Left hindlimb (tissue), 1 donor: ENCODE results near the gene KCNIP3.
A peak's percentile ranks its signal among the peaks of the same experiment; 100 is the strongest.
"Not testable (repeated sequence)": the region's sequence is repeated elsewhere in the genome, so short reads cannot be mapped to it uniquely, and the experiment has no call there.

Experiments used
- DNase-seq: peaks from one replicate; pipeline ENCODE4 v3.0.0-alpha.2; 2018

KCNIP3 gene

GRCh38 chr2:95389245-95390119 lies 92.3 kb downstream of the KCNIP3 start:
- DNase-seq = peak; percentile 65

- DNase-seq = no peak
These were observed 93.2 kb downstream of the KCNIP3 start for GRCh38 chr2:95390272-95390880.

DNA sequence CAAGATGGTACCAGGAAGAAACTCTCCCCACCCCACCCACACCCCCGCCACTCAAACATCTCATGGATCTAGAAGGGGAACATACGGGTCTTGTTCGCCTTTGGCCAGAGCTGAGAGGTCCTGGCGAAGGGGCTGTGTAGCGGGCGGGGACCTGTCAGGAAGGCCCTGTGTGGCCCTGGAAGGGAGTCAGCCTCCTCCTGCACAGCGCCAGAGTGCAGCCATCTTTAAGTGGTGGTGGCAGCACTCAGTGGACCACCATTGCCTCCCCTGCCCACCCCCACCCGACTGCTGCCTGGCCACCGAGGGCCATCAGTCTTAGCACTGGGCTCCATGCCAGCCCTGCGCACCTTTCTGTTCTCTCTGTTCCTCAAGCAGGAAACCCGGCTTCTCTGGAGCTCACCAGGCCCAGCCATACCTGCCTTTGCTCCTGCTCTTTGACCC lies 93.8 kb downstream of the KCNIP3 start:
- DNase-seq = no peak

DNA sequence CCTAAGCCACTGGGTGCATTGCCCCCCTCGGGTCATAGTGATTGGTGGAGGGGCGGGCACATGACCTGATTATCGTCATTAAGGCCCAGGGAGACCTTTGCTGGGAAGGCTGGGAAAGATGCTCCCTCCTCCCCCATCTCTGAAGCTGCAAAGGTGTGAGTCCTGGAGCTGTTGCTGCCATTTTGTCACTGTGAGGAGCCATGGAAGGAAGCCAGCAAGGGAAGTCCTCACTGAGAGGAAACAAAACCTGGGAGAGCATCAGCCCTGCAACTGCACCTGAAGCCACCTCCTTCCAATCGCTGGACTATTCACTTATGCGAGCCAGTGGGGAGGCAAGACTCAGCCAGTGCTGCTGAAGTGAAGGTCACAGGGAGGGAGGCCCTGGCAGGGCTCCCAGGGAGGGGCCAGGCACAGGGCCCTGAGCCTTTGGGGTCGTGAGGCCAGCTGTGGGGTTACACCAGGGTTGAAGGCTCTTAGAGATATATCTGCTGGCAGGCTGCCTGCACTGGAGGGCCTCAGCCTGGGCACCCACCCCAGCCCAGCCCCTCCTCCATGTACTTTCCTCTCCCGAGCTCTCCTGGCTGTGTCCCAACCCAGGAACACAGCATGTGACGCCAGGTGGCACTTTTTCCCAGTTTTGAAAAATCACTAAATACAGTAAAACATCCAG lies 94.6 kb downstream of the KCNIP3 start:
- no peak for DNase-seq

GRCh38 chr2:95392320-95392719 lies 95.2 kb downstream of the KCNIP3 start:
- DNase-seq = no peak

- no peak for DNase-seq
These were observed 95.7 kb downstream of the KCNIP3 start for GRCh38 chr2:95392730-95393455.

DNA sequence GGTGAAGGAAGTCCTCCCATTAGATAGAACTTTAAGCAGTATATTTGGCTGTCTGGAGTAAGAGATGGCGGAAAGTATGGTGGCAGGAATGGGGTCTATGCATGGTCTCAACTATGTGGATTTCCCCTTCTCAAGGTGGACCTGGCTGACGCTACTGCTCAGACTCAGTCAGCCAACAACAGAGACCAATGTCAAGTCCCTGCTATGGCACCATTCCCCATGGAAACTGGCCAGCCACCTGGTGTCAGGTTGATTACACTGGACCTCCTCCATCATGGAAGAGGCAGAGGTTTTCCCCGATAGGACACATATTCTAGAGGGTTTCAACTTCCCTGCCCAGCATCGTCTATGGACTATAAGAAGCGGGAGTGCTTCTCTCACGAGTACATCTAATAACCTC lies 96.8 kb downstream of the KCNIP3 start:
- no peak for DNase-seq

DNA sequence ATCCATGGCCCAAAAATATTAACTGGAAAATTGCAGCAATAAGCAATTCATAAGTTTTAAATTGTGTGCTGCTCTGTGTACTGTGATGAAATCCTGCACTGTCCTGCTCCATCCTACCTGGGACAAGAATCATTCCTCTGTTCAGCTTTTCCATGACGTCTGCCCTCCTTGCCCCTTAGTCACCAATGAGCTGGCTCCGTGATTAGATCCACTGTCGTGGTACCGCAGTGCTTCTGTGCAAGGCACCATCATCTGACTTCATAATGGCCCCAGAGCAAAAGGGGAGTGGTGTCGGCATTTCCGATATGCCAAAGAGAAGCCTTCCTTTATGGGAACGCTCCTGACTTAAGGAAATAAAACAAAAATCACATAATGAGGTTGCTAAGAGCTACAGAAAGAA lies 101.9 kb downstream of the KCNIP3 start:
- no peak for DNase-seq

GRCh38 chr2:95401480-95401879 lies 104.3 kb downstream of the KCNIP3 start:
- DNase-seq = no peak

DNA sequence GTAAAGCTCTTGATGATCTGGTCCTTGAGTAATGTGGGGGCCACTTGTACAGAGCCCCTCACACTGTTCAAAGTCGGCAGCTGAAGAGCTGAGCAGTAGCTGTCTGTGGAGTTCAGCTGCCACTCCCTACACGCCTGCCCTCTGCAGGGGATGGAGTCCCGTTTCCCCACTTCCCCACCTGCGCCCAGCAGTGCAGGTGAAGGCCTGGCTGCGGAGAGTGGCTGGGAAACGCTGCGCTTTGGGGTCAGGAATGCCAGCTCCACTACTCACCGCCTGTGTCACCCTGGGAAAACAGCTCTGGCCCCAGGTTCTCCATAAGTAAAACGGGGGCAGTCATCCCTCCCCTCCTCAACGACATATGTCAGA lies 104.8 kb downstream of the KCNIP3 start:
- not testable (repeated sequence) for DNase-seq

GRCh38 chr2:95402370-95403203 lies 105.4 kb downstream of the KCNIP3 start, which contains the start of gene FAHD2A:
Gene FAHD2A, plus strand, starts transcription at chr2:95402708. Its CDS starts 2,851 bp downstream, at chr2:95405559.
- peak; percentile 96 for DNase-seq

DNA sequence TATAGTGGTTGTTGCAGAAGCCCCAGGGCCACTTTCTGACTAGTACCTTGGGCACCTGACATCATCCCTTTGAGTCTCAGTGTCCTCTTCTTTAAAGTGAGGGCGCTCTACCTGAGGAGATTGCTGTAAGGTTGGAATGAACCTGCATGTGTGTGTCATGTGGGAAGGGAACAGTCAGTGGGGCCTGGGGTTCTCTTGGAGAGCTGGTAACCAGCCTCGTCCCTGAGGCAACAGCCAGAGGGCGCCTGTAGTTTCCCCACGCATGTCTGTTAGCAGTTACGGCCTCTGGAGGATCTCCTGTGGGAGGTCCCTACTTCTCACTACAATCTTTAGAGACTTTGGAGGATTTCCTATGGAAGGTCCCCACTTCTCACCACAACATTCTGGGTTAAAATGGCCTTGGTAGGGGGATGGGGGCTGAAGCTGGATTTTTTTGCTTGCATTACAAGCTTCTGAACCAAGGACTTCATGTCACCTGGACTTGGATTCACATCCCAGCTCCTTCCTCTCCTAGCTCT lies 106.1 kb downstream of the KCNIP3 start:
- DNase-seq = not testable (repeated sequence)

- not testable (repeated sequence) for DNase-seq
These were observed 106.7 kb downstream of the KCNIP3 start for GRCh38 chr2:95403824-95404223.

- DNase-seq = not testable (repeated sequence)
These were observed 107.5 kb downstream of the KCNIP3 start for GRCh38 chr2:95404676-95405075.

- not testable (repeated sequence) for DNase-seq
These were observed 114.1 kb downstream of the KCNIP3 start for GRCh38 chr2:95411239-95411638.

DNA sequence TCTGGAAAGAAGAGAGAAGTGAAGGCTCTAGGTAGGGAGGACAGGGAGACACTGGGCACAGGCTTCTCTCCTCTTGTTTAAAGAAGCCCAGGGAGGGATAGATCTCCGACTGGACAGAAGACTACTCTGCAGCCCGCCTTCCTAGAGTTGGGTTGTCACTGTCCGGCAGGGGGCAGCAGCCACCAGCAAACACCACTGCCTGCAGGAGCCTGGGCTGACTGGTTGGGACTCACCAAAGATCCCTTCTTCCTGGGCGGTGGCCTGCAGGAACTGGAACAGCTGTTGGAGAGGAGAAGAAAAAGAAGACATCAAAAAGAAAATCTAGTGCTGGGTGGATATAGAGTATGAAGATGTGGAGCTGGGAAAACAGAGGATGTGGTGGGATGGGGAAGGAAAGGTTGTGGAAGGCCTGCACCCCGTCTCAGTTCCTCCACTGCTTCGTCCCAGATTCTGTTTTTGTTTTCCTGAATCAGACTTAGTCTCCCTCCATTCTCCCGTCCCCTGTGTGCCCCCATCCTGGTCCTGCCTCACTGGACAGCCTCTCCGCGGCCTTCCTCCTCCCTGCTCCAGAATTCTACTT lies 117.0 kb downstream of the KCNIP3 start:
- DNase-seq = peak; percentile 86

- DNase-seq = not testable (repeated sequence)
These were observed 118.0 kb downstream of the KCNIP3 start for GRCh38 chr2:95415138-95415537.

GRCh38 chr2:95415561-95415960 lies 118.4 kb downstream of the KCNIP3 start:
- DNase-seq = not testable (repeated sequence)

DNA sequence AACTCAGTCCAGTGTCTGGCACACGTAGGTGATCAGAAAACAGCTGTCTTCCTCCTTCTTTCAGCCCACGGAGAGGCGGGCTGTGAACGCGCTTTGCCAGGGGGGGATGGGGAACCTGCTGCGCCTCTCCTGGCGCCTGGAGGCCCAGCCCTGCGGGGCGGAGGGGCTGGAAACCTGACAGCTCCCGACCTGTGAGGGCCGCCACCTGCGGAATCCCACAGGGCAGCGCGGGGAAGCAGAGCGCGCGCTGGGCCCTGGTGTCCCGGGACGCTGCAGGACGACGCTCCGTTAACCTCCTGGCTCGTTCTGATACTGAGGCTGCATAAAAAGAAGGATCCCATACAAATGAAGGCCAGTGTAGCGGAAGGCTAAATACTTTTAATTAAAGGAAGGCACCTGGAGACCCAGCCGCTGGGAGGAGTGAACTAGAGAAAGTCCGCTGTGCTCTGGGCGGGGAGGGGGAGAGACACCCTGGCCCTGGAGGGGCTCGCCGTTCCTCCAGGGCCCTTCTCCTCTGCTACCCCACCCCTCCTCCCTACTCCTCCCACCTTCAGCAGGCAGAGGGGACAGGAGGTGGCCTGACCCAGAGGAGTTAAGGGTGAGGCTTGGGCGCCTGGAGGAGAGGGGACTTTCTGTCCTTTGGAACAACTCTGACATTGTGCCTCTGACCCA lies 130.2 kb downstream of the KCNIP3 start:
- not testable (repeated sequence) for DNase-seq

DNA sequence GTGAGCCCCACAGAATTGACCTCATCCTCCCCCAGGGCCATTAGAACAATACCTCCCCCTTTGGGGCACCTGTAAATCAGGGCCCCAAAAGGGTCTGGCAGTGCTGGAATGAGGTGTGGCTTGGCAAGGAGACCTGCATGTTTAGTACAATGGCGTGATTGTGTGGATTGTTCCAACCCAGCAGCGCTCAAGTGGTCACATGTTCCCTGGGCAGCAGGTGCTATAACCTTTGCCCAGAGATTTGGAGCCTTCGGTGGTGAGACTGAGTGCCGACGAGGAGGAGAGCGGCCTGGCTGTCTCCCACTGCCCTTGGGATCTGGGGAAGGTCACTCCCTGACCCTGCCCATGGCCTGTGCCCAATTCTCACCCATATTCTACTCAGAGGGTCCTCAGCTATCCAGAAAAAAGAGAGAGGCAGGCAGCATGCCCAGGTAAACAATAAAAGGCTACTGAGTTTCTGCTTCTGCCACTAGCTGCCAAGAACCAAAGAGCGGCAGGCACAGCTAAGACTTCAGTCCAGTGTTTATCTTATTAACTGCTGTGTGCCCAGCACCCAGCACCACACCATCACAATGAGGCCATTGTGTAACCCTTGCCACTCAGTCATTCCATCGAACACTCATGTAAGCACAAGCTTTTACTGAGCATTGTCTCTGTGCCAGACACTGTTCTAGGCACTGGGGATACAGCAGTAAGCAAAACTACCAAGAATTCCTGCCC lies 132.8 kb downstream of the KCNIP3 start:
- DNase-seq = not testable (repeated sequence)
